SIG-M5 (cell line): ENCODE measurements around the gene EMX1.
"Not testable (repeated sequence)": the region's sequence is repeated elsewhere in the genome, so short reads cannot be mapped to it uniquely, and the experiment has no call there.

Experiments used
- DNase-seq: peaks from one replicate; lab custom pipeline; 2025; lab: John Stamatoyannopoulos, UW

EMX1 gene

DNA sequence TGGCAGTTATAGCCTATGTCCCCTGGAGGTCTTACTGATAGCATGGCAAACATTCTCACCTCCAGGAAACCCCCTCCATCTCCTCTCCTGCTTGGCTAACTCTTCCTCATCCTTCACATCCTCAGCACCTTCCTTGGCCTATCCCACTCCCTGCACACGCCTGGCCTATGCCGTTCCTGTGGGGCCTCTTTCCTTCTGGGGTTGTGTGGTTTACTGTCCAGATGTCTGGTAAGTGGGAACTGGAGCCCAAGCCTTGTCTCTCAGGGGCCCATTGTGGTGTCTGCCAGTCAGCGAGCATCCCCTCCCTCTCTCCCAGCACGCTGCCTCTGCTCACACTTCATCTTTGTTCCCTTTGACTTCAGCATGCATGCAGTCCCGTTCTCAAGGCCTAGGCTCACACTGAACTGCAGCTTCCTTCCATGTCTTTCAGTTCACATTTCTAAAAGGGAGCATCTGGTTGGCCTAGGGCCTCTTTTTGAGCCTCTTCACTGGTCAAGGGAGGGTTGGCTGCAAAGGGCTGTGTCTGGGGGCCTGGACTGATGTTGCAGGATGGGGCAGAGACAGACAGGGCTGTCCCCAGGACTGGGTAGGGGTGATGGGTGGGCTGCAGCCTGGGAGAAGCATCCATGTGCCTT is 17.0 kb upstream of the EMX1 start:
- DNase-seq, result no peak

DNA sequence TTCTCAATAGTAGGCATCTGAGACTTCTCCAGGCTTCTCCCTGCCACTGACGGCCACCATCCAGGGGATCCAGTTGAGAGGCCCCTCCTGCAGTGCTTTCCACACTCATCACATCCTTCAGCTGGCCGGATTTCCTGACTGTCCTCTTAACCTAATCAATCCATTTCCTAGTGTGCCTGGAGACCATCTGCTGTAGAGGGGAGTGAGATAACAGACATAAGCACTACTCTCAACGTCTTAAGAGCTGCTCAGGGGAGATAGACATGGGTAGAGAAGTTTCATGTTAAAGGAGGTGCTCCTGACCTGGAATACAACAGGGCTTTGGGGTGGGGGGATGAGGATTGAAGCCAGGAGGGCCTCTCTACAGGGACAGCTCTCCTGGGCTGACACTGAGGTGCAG is 15.9 kb upstream of the EMX1 start:
- no peak for DNase-seq

DNA sequence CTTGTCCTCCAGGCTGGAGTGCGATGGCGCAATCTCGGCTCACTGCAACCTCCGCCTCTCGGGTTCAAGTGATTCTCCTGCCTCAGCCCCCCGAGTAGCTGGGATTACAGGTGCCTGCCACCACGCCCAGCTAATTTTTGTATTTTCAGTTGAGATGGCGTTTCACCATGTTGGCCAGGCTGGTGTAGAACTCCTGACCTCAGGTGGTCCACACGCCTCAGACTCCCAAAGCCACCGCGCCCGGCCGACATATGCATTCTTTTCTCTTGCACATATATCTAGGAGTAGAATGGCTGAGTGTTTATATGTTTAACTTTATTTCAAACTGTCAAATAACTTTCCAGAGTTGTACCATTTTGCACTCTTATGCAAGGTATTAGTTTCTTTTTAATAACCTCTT is 9.9 kb upstream of the EMX1 start:
- not testable (repeated sequence) for DNase-seq

DNA sequence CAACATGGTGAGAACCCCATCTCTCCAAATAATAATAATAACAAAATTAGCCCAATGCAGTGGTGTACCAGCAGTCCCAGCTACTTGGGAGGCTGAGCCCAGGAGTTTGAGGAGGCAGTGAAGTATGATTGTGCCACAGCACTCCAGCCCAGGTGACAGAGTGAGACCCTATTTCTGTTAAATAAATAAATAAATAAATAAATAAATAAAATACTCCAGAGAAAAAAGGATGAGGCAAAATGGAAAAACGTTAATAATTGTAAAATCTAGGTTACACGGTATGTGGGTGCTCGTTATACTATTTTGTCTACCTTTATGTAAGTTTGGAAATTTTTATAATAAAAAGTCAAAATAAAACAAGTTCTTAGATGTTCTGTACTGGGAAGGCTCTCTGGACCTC is 8.6 kb upstream of the EMX1 start:
- no peak for DNase-seq

DNA sequence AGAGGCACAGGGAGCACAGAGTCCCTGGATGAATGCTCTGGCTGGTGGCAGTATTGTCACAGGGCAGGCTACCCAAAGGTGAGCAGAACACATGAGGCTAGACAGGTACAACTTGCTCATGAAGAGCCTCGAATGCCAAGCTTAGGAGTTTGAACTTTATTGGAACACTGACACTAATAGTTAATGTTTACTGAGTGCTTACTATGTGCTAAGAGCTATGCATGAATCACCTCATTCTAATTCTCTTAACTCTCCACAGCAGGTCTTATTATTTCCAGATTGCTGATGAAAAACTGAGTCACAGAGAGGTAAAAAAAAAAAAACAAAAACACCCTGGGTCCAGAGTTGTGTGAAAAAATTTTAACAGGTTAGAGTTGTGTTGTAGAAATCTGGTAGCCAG is 6.1 kb upstream of the EMX1 start:
- DNase-seq, result no peak

DNA sequence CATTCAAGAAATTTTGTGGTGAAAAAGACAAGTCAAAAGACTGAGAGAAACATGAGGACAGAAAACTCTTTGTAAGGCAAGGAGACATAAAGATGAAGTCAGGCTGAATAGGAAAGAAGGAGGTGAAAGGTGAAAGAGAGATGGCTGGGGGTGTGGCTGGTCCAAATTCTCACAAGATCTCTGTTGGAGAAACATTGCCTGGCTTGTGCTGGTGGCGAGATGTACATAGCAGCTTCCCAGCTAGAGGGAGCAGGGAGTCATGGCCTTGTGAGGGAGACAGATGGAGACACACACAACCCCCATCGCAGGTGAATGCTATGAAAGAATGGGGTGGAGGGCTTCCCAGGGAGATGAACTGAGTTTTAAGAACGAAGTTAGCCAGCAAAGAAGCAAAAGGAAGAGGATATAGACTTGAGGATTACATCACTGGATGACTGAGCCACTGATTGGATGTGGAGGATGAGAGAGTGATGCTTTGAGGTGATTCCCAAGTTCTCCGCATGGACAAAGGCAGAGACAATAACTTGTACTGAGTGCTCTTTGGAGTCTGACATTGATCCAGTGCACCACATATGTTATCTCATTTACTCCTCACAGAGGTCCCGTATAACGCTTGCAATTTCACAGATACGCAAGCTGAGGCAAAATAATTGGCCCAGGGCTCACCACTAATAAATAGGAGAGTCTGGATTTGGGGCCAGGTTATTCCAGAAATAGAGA is 3.7 kb upstream of the EMX1 start:
- DNase-seq, result no peak

DNA sequence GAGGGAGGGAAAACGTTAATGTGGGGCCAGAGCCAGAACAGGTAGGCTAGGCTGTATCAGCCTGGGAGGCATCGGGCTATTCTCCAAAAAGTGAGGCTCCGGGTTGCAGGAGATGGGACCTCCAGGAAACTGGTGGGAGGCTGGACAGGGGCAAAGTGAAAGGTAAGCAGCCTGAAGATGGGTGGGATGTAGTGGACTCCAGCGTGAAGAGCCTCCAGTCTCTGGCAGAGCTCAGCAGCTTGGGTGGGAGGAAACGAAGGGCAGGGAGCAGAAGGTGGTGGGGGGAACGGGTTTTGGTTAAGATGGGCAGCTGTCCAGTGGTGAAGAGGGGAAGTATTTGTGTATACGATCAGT is 3.1 kb upstream of the EMX1 start:
- no peak for DNase-seq

DNA sequence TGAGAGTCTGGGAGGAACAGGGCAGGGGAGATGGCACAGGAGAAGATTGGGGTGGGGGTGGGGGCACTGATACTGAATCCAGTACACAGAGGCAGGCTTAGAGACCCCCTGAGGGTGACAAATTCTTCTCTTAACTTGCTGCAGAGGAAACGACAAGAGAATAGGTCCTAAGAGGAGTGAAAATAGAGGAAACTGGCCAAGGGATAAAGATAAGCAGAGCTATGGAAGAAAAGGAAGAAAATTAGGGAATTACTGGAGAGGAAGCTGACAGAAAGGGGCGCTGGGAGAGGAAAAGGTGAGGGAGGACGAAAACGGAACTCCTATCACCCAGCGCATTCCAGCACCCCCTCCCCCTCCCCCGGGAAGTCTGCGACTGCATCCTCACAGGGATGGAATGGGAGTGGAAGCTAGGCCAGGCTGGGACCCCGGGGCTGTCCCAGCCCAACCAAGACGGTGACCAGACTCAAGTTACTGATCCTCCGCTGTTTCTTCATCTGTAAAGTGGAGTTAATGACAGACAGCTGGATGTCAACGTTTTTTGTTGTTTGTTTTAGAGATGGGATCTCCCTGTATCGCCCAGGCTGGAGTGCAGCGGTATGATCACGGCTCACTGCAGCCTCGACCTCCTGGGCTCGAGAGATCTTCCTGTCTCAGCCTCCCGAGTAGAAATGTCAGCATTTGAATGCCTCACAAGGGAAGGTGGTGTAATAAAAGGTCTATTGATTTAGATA is 2.6 kb upstream of the EMX1 start:
- no peak for DNase-seq

DNA sequence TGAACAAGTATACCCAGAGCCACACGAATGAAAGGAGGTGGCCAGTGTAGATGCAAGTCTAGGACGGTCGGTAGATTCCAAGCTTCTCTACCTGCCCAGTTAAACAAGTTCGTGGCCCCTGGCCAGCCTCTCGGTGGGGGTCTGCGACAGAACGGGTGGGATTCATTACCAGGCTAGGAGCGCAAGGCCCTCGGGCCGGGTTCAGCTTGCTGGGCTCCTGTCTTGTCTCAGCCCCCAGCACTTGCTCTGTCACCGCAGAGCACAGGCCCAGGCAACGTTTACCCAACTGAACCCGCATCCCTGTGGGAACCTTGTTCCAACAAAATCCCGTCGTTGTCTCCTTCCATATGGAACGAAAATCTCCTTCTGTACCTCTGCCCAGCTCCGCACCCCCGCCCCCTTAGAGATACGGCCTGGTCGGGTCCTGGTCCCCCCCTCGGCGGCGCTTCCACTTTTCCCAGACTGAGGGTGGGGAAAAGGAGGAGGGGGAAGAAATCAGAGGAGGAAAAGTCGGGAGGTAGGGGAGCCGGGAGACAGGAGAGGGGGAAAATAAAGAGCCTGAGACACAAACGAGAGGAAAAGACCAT is 1.9 kb upstream of the EMX1 start:
- no peak for DNase-seq

DNA sequence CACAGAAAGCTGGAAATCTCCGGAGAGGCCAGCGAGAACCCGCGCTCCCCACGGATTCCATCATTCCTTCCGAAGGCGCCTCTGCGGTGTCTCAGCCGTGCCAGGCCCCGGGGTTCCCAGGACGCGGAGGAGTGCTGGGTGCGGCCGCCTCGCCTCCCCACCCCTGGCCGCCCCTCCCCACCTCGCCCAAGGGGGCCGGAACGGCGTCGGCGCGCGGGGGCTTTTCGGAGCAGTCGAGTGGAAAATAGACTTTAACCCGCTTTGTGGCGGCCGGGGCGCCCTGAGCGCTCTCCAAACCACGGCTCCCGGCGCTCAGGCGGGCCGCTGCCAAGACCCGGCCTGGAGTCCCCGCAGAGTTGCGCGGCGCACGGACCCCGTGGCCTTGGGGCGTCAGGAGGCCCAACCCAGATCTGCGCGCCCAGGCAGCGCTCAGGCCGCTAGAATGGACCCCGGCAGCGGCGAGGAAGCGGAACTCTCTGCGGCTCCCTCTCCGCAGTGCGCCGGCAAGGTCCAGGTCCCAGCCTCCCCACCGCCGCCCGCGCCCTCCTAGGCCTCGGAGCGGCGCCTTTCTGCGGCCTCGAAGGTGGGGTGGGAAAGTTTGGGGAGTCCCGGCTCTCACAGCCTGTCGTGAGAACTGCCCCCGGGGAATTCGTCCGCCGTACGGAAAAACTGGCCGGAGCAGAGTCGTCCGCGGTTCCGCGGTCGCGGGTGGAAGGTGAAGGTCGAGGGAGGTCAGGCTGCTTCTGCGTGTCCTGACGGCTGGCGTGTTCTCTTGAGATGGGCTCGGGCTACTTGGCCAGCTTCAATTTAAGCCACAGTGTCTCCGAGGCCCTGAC is 1.2 kb upstream of the EMX1 start:
- no peak for DNase-seq

DNA sequence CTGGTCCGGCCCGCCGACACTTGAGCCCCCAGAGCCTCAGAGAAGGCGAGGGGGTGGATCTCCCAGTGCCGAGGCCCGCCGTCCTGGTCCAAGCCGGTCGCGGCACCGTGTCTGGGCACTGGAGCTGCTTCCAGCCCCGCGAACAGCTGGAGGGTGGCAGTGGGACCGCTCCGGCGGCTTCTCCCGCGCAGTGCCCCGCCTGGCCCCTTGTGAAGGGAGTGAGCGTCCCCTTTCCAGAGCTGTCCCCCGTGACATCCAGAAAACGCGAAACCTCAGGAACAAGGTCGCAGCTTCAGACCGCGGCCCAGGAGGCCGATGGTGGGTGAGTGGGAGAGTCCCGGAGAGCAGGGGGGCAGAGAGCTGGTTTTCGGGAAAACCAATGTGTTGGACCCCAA is 579 bp upstream of the EMX1 start:
- no peak for DNase-seq

DNA sequence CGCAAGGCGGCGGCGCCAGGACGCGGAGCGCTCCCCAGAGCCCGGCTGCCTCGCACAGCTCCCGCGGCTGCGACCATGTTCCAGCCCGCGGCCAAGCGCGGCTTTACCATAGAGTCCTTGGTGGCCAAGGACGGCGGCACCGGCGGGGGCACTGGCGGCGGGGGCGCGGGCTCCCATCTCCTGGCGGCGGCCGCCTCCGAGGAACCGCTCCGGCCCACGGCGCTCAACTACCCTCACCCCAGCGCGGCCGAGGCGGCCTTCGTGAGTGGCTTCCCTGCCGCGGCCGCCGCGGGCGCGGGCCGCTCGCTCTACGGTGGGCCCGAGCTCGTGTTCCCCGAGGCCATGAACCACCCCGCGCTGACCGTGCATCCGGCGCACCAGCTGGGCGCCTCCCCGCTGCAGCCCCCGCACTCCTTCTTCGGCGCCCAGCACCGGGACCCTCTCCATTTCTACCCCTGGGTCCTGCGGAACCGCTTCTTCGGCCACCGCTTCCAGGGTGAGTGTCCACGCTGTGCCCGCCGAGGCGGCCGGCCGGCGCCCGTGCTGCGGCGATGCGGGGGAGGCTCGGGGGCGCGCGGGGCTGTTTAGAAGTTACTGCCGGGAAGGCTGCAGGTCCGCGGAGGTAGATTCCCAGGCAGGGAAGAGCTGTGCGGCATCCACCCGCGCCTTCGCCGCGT is 696 bp downstream of the EMX1 start:
- DNase-seq, result no peak

DNA sequence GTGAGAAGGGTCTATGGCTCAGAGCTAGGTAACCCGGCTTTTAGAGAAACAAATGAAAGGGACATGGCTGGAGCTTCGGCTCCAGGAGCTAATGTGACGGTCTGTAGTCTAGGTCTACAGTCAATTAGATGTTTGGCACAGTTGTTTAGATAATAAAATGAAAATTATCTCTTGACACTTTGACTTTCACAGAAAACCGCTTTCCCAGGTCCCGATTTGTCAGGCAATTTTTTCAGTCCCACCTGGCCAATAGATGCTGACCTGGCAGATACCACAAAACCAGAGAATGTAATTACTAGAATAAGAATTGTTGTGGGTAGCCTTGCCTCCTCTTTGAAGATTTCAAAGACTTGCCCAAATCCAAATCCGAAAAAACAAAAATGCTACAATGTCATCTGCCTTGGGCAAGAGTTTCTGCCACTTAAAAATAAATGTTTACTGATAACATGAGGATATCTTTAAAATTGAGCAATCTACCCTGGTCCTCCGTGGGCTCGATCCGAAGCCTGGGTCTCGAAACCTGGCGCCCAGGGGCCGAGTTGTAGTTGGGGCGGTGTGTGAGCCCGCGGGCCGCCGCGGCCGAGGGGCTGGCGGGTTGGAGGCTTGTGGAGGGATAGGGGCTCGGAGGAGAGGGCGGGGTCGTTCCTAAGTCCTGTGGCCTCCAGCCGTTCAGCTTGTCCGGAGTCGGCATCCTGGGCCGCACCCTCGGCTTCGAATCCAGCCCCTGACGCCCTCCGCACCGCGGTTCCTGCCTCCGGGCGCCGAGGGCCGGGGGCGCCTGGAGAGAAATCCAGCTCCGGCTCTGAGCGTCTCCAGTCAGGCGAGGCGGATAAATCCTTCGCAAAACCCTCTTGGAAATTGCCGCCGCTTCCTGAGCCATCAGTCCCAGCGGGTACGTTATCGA is 2.3 kb downstream of the EMX1 start:
- DNase-seq, result no peak

DNA sequence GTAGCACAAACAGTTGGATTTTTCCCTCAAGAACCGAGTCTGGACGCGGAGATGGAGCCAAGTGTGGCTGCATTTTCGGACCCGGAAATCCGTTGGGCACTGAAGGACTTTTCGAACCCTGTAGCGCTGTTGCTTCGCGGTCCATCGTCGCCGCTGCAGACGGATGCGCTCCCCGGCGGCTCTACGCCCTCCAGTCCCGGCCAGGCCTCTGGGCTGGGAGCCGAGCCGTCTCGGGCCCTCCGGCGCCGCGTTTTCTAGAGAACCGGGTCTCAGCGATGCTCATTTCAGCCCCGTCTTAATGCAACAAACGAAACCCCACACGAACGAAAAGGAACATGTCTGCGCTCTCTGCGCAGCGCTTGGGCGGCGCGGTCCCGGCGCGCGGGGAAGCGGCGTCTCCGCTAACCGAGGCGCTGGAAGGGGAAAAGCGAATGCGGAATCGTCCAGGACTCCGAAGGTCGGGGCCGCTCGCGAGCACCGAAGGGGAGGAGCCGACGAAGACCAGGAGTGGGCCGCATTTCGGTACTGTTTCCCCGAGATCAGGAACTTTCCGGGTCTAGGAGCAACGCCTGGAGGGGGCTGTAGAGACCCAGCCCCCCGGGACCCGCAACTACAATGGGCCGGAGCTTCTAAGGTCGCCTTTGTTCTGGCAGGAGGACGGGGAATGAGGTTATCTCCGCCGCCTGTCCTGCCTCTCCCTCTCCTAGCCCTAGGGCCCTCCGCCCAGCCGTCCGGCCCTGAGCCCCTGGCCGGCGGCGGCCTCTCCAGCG is 3.2 kb downstream of the EMX1 start:
- no peak for DNase-seq

DNA sequence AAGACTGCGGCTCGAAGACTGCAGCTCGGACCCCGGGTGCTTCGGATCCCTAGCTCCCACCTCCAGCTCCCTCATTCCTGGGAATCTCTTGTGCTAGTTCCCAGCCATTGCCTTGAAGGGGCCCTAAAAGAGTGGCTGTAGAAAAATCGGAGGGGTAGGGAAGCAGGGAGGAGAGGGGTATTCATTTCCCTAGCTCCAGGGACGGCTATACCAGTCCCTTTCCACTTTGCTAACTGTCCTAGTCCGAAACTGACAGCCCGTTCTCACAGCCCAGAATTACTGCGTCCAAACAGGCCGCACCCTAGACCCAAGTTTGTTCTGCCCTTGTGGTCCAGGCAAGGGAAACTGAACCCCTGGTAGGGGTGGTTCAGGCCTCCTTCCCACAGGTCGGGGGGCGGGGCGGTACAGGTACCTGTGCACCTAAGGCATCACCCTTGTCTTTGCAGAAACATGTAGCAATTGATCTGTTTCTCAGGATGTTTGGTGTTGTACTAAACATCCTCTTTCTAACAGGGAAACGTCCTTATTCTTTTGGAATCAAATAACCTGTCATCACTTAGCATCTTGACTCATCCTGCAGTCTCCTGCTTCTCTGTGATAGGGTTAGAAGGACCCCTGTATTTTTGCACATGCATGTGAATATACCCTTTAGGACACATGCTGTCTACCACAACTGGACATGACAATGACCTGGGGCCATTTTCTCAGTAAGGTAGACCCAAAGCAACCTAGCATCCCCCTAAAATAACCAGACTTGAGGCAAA is 4.0 kb downstream of the EMX1 start:
- DNase-seq, result no peak

DNA sequence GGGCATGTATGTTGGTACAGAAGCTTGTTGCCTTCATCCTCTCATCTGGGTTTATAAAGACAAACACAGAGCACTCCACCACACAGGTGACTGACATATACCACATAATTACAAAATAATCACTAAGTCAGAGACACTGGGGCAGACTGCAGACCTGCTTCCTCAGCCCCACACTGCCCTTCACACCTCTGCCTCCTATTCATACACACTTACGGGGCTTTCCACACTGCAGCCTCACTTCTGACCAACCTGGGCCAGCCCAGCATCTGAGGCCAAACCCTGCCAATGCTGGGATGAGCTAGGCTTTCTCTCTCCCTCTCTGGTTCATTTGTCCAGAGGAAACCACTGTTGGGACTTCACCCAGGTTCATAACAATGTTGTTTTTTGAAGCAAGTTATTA is 4.5 kb downstream of the EMX1 start:
- no peak for DNase-seq

DNA sequence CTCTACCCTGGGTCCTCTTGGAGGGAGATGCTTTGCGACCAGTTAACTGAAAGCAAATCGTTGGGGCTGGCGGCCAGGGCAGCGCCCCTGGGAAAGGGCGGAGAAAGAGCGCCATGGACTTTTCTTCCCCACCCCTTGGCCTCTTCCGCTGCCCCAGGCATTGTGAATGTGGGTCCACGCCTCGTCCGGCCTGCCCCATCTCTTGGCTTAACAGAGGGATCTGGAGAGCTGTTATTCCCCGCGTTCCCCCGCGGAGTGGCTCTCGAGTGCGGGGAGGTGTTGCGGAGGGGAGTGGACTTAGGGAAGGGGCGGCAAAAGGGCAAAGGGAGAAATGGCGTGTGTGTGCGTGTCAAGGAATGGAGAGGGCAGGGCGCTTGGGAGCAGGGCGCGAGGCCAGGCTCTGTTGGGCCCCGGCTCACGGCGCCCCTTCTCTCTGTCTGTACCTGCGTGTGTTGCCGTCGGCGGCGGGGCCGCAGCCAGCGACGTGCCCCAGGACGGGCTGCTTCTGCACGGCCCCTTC is 6.6 kb downstream of the EMX1 start:
- DNase-seq, result no peak

DNA sequence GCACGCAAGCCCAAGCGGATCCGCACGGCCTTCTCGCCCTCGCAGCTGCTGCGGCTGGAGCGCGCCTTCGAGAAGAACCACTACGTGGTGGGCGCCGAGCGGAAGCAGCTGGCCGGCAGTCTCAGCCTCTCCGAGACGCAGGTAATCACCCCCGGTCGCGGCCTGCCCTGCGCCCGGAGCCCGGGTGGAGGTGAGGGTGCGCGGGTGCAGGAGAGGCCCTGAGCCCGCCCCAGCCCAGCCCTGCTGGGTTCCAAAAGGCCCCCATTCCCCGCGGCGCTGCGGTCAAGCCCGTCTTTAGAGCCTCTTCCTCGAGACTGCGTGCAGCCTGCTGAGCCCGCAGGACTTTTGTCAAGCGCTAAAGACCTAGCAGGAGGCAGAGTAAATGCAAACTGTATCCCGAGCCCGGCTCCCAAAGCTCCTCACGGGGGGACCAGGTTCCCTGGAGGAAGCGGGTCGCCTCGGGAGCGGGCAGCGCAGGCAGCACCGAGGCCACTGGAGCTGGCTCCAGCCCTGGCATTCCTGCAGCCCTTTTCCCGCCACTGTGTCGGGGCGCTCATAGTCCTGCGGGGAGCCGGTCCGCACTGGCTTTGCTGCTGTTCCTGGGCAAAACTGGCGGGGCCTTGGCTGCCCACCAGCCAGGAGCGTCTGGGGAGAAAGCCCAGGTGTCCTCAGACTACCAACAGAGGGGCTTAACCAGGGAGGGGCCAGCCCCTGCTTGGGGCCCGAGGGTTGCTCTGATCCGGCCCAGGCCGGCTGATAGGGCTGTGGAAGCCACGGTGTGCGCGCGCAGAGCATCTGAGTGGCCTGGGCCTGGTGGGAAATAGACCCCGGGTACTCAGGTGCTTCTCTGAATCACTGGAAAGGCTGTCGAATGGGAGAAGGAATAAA is 7.3 kb downstream of the EMX1 start:
- no peak for DNase-seq
